Measurements from ENCODE around the gene ZNF766. TPM values are rescaled to one million over a fixed set of nuclear protein-coding genes. Genes with fewer than 3 reads are reported as not detected.

The ZNF766 gene
- total and polyA plus RNA-seq, 9 of the 15 experiments (the other 6 are each of a cell fraction or from before 2014, with no cell fraction given): 6.7 to 23.0 (median 11.2) TPM

GRCh38 chr19:52248241-52248640, 21.1 kb upstream of the ZNF766 start:
- TF ChIP-seq, protein P1, sequence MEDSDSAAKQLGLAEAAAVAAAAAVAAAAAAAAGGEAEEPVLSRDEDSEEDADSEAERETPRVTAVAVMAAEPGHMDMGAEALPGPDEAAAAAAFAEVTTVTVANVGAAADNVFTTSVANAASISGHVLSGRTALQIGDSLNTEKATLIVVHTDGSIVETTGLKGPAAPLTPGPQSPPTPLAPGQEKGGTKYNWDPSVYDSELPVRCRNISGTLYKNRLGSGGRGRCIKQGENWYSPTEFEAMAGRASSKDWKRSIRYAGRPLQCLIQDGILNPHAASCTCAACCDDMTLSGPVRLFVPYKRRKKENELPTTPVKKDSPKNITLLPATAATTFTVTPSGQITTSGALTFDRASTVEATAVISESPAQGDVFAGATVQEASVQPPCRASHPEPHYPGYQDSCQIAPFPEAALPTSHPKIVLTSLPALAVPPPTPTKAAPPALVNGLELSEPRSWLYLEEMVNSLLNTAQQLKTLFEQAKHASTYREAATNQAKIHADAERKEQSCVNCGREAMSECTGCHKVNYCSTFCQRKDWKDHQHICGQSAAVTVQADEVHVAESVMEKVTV (CRISPR knock-in tag; IDR thresholded peaks at IDR 0.05): 0 out of 2 replicates have a peak, but pooled peaks have one; percentile 18
- peak; percentile 25 to 71; a peak in 3 of 4 replicates for TF ChIP-seq RAD21 (CRISPR knock-in tag; conservative IDR thresholded peaks at IDR 0.05 in 1 of 2, IDR thresholded peaks at IDR 0.05 in 1 of 2)
- TF ChIP-seq, protein P2, sequence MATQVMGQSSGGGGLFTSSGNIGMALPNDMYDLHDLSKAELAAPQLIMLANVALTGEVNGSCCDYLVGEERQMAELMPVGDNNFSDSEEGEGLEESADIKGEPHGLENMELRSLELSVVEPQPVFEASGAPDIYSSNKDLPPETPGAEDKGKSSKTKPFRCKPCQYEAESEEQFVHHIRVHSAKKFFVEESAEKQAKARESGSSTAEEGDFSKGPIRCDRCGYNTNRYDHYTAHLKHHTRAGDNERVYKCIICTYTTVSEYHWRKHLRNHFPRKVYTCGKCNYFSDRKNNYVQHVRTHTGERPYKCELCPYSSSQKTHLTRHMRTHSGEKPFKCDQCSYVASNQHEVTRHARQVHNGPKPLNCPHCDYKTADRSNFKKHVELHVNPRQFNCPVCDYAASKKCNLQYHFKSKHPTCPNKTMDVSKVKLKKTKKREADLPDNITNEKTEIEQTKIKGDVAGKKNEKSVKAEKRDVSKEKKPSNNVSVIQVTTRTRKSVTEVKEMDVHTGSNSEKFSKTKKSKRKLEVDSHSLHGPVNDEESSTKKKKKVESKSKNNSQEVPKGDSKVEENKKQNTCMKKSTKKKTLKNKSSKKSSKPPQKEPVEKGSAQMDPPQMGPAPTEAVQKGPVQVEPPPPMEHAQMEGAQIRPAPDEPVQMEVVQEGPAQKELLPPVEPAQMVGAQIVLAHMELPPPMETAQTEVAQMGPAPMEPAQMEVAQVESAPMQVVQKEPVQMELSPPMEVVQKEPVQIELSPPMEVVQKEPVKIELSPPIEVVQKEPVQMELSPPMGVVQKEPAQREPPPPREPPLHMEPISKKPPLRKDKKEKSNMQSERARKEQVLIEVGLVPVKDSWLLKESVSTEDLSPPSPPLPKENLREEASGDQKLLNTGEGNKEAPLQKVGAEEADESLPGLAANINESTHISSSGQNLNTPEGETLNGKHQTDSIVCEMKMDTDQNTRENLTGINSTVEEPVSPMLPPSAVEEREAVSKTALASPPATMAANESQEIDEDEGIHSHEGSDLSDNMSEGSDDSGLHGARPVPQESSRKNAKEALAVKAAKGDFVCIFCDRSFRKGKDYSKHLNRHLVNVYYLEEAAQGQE (IDR thresholded peaks at IDR 0.05; ENCODE audit: borderline replicate concordance): peak; percentile 58; the same call in 1 of the 2 replicates
- TF ChIP-seq, protein P2 (CRISPR knock-in tag; IDR thresholded peaks at IDR 0.05; ENCODE audit: low read depth): no peak
- peak; percentile 50; the same call in 1 of the 2 replicates for TF ChIP-seq SMC3 (conservative IDR thresholded peaks at IDR 0.05; ENCODE audit: insufficient read depth, low read depth, low read length)
- no peak for TF ChIP-seq RBM17 (IDR thresholded peaks at IDR 0.05; ENCODE audit: borderline replicate concordance, low read depth, low read length)
- peak; percentile 48 to 71 (median 54) for TF ChIP-seq CTCF (IDR thresholded peaks at IDR 0.05 in 2 of 3, conservative IDR thresholded peaks at IDR 0.05 in 1 of 3; ENCODE audit: insufficient read depth in 2 of 3, low read depth in 1 of 3, low read length in 3 of 3)
- TF ChIP-seq ARID2 (IDR thresholded peaks at IDR 0.05): 0 out of 2 replicates have a peak, but pooled peaks have one; percentile 21
- no peak for TF ChIP-seq EP400 (IDR thresholded peaks at IDR 0.05)
- ChIA-PET CTCF (ENCODE audit: low intra/inter-chr PET ratio) (no interaction called here), POLR2A (no interaction called here)
- ATAC-seq (peak; percentile 75; the same call in 2 of the 3 replicates), FAIRE-seq (peak; percentile 57), DNase-seq (ENCODE audit: extremely low read depth in 1 of 4, low spot score in 3 of 4) (peak in 2 of 4 experiments; percentile 36 to 56)
- Histone ChIP-seq H3K27me3 (ENCODE audit: control insufficient read depth in 2 of 2, insufficient read depth in 2 of 2, low read length in 2 of 2) (no peaks in the 10 kb centered on the region), H3K9ac (ENCODE audit: insufficient read depth in 1 of 2, low read depth in 2 of 2, low read length in 2 of 2) (no peak overlapping the region), H3K9me1 (ENCODE audit: control insufficient read depth, insufficient read depth, low read length) (no peaks in the 10 kb centered on the region), H2AFZ (ENCODE audit: low read depth, low read length) (no peak overlapping the region), H3K79me2 (ENCODE audit: control insufficient read depth, insufficient read depth, low read length) (no peaks in the 10 kb centered on the region), H4K20me1 (replicated peaks; ENCODE audit: control insufficient read depth, insufficient read depth, low read length) (no peaks in the 10 kb centered on the region), H3K9me3 (replicated peaks; ENCODE audit: control insufficient read depth, insufficient read depth, low read depth, low read length) (no peaks in the 10 kb centered on the region; the same call in 1 of the 2 replicates), H3K4me1 (replicated peaks in 1 of 2; ENCODE audit: control insufficient read depth in 2 of 2, insufficient read depth in 2 of 2, low read length in 2 of 2) (no peaks in the 10 kb centered on the region), H3K27ac (ENCODE audit: extremely low read depth, low read depth, low read length) (no peak overlapping the region), H3K4me3 (no peak overlapping the region), H3K4me2 (ENCODE audit: insufficient read depth, low read length) (no peak overlapping the region), H3K36me3 (ENCODE audit: control insufficient read depth, insufficient read depth, low read length) (no peaks in the 10 kb centered on the region)
- no TSS peak for BruUV-seq (replicated peaks)
- in situ Hi-C loops (cut with MboI) (no loop called here), intact Hi-C loops (cut with micrococcal nuclease) (loop anchor here (2.0 to 10.0 kb wide), 2 partner anchors 217 to 501 kb away; no protein-coding TSS in a partner anchor)
- 2% methylated on average over 6 of the region's 6 CpGs for WGBS (ENCODE audit: insufficient coverage, low coverage, missing lambda C conversion rate)
